GM18870 (cell line): ENCODE results near the gene SLCO1A2.

Source experiments
- ATAC-seq: cut with Tn5 transposase; IDR thresholded peaks from one replicate; pipeline ENCODE4 v1.9.1; 2021; ENCODE audit warnings: moderate library complexity; ENCODE audit not compliant: unreplicated experiment

SLCO1A2 gene

DNA sequence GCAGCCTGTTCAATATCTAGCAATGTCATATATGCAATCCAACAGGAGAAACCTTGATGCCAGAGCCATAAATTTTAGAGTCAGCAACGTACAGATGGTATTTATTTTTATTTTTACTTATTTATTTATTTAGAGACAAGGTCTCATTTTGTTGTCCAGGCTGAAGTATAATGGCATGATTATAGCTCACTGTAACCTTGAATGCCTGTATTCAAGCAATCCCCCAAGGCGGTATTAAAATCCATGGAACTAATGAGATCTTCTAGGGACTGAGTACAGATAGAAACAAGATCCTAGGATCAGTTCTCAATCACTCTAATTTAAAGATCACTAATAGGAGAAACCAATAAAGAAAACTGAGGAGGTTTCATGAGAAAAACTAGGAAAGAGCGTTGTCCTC is 114.5 kb downstream of the SLCO1A2 start:
- ATAC-seq: no peak

- no peak for ATAC-seq
Measured at GRCh38 chr12:21219206-21219605, 115.5 kb downstream of the SLCO1A2 start.
